Measurements from ENCODE around the gene FOXO6.

- TF ChIP-seq CTCF (IDR thresholded peaks at IDR 0.05) (no peak), POLR2AphosphoS5 (IDR thresholded peaks at IDR 0.05) (no peak), POLR2A (IDR thresholded peaks at IDR 0.05) (no peak), EP300 (IDR thresholded peaks at IDR 0.05; ENCODE audit: low read depth) (no peak)
These were observed 11.4 kb downstream of the FOXO6 start for GRCh38 chr1:41372600-41372993.

Data from transverse colon (tissue), 4 donors.